NCI-H524 (cell line): ENCODE measurements around the gene RMDN3.

Experiments used
- DNase-seq, 2 experiments: peaks; one replicate each; lab custom pipeline; 2025; lab: John Stamatoyannopoulos, UW

Gene RMDN3

DNA sequence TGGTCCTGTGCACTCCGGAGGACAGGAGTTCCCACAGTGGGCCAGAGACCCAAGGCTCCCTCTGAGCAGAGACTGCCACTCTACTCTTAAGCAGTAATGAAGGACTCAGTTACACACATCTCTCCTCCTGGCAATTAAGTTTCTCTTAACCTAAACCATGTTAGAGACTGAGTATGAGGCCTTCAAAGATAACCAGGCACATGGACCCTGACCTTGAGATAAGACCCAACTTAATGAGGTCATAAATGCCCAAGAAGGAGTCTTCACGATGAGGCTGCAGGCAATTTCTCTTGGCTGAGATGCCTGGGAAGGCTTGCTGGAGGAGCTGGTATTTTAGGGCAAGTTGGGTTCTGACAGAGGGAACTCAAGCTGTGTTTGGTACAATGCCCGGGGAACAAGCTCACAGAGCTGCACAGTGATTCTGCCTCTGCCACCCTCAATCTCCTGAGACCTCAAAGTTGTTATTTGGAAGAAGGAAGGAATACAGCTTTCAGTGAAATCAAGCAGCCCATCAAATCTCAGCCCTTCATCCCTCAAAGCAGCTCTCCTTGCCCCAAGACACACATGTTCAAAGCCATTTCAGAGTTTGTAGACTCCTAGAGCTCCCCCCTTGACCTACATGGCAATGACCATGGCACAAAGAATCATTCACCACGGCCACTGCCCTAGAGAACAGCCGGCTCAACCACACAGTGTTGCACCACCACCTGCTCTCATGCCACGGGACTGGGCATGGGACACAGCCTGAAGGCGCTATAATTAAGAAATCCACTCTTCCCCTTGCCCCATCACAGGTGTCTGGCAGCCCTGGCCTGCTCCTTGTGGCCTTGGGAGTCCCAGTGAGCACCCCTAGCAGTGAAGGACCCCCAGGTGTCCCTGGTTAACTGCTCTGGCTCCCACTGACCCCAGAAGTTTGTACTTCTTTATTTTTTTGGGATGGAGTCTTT is 7.1 kb downstream of the RMDN3 start:
- no peak for DNase-seq

DNA sequence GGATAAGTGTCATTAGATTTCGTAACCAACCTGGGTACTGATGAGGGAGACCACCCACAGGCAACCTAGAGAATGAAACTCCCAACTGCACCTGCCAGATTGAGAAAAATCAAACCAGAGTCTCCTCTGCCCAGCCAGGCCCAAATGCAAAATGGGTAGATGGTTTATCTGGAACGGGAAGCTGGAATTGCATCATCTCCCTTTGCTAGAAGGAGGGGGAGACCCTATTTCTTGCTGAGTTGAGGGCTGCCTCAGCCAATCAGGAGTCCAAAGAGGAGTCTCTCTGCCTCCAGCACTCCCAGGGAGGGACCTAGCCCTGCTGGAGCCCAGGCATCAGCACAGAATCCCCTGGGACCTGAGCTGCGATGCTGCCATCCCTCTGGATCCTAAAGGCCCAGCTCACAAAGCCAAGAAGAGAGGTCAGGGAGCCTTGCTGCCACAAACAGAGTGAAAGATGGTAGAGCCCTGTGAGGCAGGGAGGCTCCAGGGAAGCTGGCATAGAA is 8.1 kb downstream of the RMDN3 start:
- DNase-seq: no peak

DNA sequence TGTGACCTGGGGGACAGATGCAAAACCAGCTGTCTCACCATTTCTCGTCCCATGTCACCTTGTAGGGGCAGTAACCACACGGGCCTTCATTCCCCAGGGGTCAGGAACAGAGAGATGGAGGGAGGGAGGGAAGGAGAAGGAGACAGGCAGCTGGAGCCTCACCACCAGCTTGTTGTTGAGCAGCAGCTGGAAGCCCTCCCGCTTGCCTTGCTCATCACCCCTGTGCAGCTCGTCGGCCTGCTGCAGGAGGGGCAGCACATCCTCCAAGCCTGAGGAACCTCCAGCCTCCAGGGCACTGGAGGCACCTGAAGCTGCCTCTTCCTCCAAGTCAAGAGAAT is 10.3 kb downstream of the RMDN3 start:
- DNase-seq: peak in 1 of 2 experiments; percentile 69

DNA sequence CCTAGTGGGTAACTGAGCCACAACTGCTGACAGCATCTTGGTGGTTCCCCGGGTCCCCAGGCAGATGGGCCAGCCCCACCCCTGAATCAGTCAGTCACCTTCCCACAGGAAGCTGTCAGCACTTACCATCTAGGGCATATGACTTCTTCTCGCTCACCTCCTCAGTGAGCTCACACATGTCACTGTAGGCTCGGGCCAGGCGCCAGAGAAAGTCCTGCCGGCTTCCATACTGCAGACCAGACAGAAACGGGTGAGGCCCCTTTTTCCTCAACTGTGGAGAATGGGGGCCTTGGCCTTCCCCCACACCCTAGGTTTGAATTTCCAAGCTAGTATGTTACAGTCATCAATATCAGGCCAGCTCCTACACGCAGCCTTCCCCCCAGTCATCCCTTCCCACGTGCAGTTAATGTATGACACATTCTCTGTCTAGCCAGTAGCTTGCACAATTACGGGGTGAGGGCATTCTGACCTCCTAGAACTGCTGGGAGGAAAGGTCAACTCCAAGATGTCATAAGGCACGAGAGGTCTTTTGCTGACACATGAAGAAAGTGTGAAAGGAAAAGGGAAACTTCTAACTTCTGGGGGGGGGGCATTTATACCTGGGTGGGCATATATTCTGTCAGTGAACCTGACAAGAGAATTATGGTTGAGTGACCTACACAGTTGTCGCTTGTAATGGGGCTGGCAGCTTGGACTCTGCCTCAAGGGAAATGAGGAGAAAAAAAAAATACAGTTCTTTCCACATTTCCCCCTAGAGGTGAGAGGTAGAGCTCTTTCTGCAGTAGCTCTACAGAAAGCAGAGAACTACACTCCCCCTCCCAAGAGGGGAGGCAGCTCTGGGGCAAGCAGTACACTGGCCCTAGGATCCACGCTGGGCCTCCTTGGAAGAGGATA is 10.9 kb downstream of the RMDN3 start:
- DNase-seq: no peak

DNA sequence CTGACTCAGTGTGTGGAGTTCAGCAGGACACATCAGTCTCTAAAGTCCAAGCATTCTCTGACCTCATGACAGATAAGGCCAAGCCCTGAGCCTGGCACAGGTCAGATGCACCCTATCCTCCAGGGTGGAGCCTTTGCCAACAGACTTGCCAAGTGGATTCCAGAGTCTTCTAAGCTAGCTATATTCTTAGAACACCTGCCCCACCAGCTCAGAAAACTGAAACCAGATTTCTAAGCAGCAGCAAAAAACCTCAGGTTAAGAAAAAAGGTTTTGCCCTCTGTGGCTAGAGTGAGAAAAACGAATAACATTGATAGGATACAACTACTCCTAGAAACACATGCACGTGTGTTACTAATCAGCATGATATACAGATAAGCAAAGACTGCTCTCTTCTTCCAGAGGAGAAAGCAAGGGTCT is 11.6 kb downstream of the RMDN3 start:
- DNase-seq: no peak

DNA sequence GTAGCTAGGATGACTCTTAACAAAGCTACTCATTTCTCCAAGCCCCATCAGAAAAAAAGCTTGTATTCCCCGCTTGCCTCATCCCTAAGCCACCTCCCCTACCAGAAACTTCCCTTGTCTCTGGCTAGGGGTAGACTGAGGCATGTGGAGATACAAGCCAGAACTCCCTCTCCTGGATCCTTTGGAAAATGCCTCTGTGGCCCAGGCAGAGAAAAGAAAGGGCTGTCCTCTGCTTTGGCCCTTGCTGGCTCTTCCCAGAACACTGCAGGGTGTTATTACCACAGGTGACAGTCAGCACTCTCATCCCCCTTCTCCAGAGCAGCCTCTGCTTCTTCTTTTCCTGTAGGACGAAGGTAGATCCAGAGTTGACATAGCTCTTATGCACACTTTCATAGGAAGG is 15.2 kb downstream of the RMDN3 start:
- DNase-seq: no peak

DNA sequence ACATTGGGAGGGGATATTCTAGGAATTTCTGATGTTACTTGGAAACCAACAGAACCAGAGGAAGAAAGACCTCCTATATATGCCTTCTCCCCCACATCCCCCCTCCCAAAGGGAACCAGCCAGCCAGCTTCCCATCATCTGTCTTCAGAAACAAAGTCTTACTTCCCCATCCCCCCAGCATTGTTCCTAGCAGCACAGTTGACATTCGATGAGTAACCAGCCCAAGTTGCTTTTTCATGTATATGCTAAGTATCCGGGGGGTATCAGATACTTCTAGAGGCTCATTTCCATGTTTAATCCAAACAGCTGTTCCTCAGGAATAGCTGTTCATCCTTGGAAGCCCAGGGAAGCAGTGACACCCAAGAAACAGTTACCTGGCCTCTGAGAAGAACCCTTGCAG is 16.0 kb downstream of the RMDN3 start:
- DNase-seq: peak in 1 of 2 experiments; percentile 22

DNA sequence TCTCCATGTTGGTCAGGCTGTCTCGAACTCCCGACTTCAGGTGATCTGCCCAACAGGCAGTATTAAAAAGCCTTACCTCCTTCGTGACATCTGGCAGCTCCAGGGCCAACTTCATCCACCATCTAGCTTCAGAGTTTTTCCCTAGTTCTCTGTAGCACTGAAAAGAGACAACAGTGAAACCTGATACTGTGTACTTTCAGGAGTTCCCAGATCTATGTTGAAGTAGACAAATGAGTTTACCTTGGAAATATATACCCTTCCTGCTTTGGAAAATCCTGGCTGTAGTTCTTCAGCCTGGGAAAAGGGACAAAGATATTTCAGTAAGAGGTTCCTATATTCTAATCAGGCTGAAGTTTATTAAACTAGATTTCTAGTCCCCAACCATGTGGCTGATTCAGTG is 18.0 kb downstream of the RMDN3 start:
- no peak for DNase-seq

DNA sequence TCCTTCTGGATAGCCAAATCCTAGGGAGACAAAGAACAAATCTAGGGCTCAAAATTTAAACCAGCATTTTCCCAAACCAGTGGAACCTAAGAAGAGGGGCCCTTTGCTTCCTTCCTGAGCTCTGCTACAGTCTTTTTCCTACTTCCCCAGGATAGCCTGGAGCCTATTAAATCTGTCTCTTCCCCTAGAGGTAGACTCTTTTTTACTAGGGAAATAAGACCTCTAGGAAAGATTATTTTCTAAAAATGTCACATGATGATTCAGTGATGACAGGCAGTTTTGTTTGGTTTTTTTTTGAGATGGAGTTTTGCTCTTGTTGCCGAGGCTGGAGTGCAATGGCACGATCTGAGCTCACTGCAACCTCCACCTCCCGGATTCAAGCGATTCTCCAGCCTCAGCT is 18.5 kb downstream of the RMDN3 start:
- DNase-seq: no peak

DNA sequence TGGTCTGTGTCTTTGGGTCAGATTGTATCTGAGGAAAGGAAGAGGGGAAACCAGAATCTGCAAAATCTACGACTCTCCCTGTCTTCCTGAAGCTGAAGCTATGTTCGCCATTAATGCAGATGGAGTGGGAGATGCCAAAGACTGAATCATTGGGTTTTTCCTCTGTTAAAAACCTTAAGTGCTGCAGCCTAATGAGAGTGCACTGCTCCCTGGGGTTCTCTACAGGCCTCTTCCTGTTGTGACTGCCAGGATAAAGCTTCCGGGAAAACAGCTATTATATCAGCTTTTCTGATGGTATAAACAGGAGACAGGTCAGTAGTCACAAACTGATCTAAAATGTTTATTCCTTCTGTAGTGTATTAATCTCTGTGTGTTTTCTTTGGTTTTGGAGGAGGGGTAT is 24.0 kb downstream of the RMDN3 start:
- DNase-seq: no peak

DNA sequence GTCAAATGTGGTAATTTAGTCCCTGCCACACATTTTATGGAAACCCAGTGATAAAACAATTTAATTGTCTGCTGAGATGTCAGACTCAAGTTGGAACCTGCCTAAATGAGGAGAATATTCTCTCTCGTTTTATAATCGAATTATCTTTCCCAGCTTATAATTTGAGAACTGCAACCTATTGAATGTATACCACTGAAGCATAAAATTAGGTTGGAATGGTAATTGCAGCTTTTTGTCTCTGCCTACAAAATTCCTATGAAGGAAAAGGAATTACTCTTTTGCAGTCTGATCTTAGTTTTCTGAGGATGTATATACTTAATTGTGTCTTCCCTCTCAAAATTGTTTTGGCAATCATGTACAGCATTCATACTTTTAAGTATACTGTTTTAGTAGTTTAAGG is 31.1 kb downstream of the RMDN3 start:
- no peak for DNase-seq

DNA sequence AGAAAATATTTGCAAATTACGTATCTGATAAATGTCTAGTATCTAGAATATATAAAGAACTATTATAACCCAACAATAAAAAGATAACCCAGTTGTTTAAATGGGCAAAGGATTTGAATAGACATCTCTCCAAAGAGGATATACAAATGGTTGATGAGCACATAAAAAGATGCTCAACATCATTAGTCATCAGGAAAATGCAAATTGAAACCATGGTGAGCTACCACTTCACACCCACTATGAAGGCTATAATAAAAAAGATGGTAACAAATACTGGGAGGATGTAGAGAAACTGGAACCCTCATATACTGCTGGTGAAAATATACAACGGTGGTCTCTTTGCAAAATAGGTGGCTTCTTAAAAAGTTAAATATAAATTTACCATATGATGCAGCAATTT is 32.1 kb downstream of the RMDN3 start:
- DNase-seq: no peak

DNA sequence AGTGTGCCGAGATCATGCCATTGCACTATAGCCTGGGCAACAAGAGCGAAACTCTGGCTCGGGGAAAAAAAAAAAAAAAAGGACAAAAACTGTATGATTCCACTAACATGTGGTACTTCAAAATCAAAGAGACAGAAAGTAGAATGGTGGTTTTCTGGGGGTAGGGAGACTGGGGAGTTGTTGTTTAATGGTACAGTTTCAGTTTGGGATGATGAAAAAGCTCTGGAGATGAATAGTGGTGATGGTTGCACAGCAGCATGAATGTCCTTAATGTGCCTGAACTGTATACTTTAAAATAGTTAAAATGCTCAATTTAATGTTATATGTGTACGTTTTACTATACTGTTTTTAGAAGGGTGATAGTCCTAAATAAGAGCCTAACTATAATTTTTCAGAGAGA is 32.7 kb downstream of the RMDN3 start:
- DNase-seq: no peak

DNA sequence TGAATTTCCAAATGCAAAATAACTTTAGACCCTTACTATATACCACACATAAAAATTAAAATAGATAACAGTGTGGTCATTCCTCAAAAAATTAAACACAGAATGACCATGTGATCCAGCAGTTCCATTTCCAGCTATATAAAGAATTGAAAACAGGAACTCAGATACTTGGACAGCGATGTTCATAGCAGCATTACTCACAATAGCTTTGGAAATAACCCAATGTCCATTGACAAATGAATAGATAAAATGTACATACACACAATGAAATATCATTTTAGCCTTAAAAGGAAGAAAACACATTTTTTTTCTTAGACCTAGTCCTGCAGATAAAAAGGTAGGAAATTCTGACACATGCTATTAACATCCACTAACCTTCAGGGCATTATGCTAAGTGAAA is 33.4 kb downstream of the RMDN3 start:
- no peak for DNase-seq

DNA sequence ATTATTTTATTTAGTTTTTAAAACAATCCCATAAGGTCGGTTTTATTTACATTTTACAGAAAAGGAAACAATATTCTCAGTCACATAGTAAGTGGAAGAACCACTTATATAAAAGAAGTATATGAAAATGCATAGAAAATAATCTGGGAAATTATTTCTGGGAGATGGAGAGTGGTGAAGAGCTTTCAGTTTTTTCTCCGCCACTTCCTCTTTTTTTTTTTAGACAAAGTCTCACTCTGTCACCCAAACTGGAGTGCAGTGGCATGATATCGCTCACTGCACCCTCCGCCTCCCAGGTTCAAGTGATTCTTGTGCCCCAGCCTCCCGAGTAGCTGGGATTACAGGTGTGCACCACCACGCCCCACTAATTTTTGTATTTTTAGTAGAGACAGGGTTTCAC is 38.9 kb downstream of the RMDN3 start:
- no peak for DNase-seq

DNA sequence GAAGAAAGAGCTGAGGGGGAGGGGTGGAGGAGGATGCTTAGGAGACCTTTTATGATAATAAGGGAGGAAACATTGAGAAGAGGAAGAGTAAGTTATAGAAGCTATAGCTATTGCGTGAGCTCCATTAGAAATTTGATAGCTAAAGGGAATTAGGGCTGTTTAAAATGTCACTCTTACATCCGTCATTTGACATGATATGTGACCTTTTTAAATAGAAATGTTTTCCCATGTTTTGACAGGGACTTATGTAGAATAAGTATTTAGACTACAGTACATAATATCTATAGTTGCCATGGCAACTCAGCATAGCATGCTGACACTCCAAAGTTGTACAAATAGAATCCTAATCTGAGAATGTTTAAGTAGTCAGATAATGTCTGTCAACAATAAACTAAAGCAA is 40.9 kb downstream of the RMDN3 start:
- DNase-seq: no peak

DNA sequence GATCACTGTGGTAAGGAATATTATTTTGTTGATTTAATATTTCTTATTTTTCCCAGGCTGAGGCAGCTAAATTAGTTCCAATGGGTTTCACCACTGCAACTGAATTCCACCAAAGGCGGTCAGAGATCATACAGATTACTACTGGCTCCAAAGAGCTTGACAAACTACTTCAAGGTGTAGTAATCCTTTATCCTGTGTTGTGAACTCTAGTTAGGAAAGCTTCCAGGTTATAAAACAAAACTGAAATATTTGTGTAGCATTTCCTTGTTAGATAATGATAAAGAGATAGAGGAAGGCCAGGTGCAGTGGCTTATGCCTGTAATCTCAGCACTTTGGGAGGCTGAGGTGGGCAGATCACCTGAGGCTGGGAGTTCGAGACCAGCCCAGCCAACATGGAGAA is 48.9 kb downstream of the RMDN3 start:
- DNase-seq: no peak

DNA sequence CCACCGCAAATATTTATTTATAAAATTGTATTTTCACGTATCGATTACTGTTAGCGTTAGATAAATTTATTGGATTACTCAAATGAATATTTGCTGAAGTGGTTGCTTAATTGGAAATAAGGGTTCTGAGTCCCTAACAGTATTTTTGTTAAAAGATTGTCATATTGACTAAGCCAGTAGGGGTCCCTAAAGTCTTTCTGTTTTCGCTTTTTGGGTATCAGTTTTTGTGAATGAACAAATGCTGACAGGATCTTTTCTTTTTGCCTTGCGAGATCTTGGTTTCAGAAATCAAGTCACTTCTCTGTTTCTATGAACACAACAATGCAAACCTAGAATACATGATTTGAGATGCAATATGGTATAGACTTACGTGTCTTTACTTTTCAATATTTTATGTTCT is 53.0 kb downstream of the RMDN3 start:
- DNase-seq: peak in 1 of 2 experiments; percentile 28

DNA sequence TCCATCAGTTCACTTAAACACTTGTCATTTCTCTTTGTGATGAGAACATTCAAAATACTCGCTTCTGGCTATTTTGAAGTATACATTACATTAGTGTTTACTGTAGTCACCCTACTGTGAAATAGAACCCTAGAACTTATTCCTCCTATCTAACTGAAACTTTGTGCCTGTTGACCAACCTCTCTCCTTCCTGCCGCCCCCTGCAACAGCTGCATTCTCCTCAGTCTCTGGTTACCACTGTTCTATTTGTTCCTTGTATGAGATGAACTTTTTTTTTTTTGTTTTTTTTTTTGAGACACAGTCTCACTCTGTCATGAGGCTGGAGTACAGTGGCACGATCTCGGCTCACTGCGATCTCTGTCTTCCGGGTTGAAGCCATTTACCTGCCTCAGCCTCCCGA is 57.1 kb downstream of the RMDN3 start:
- DNase-seq: no peak

DNA sequence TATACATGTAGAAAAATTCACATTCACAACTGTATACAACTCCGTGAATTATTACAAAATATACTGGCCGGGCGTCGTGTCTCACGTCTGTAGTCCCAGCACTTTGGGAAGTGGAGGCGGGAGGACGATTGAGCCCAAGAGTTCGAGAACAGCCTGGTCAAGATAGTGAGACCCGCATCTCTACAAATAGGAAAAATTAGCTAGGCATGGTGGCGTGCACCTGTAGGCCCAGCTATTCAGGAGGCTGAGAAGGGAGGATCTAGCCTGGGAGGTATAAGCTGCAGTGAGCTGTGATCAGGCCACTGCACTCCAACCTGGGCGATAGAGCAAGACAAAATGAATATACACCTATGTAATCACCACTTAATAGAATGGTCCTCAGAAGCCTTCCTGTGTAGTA is 58.8 kb downstream of the RMDN3 start:
- no peak for DNase-seq

DNA sequence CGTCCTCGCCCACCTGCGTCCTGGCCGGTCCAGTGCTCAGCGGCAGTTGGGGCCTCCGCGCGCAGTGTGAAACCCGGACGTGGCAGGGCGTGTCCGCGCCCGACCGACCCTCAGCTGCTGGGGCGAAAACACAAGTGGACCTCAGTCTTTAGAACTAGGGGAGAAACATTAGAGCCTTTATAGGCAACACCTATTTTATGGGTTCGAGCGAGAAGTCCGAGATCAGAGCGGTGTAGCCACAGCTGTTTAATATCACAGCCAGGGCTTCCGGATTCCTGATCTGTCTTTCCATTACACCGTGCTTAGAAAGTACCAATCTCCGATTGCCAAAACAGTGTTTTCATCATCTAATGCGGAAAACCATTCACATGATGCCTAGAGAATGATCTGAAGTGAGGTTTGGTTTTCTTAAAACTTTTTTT is 59.6 kb downstream of the RMDN3 start:
- no peak for DNase-seq

DNA sequence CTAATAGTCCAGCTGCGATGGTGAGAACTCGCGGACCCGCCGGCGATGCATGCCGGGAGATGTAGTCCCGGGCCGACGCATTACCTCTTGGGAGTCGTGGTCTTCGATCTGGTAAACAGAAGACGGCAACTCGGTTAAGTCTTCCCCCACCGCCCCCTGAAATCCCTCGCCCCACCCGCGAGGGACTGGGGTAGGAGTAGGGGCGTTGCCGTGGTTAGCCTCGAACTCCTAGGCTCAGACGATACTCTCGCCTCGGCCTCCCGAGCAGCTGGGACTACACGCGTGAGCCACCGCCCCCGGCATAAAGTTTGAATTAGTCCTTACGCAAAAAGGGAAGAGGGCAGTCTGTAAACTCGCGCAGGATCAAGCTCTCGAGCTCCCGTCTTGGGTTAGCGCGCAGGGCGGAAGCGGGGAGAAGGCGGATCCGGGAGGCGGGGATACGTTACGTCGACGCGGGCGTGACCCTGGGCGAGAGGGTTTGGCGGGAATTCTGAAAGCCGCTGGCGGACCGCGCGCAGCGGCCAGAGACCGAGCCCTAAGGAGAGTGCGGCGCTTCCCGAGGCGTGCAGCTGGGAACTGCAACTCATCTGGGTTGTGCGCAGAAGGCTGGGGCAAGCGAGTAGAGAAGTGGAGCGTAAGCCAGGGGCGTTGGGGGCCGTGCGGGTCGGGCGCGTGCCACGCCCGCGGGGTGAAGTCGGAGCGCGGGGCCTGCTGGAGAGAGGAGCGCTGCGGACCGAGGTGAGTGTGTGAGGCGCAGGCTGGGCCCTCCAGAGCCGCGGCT is 60.2 kb downstream of the RMDN3 start, which contains the start of gene RAD51:
Gene RAD51, plus strand, starts transcription at position 487 of the 781 bp plus-strand sequence. CDS start 3,585 bp downstream, outside the sequence.
- peak; percentile 91 to 93 for DNase-seq
